ENCODE measurements around the gene TBC1D22A.

DNA sequence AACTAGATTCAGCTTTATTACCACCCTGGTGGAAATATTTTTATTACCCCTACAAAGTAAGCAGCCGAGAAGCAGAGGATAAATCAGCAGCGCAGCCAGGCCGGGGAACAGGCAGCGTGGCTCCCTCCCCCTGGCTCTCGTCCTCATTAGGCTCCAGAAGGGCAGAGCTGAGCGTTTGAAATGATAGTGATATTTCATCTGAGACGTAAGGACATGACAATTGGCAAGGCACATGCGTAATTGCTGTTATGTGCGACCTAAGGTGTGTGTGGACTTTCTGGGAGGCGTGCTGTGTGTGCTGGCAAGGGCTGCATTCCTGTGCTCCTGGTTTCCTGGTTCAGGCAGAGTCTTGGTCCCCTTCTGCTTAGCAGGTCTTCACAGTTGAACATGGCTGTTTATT, 247.8 kb downstream of the TBC1D22A start:
- TF ChIP-seq EZH2phosphoT487 (IDR thresholded peaks at IDR 0.05; ENCODE audit: unreplicated experiment) (no peak), EZH2 (IDR thresholded peaks at IDR 0.05; ENCODE audit: low read depth, unreplicated experiment) (no peak), POLR2AphosphoS5 (IDR thresholded peaks at IDR 0.05; ENCODE audit: low read depth) (no peak), CREB1 (CRISPR knock-in tag; IDR thresholded peaks at IDR 0.05; ENCODE audit: low read depth) (no peak), NANOG (IDR thresholded peaks at IDR 0.05; ENCODE audit: borderline replicate concordance) (no peak)
- TF ChIP-seq, protein P1, sequence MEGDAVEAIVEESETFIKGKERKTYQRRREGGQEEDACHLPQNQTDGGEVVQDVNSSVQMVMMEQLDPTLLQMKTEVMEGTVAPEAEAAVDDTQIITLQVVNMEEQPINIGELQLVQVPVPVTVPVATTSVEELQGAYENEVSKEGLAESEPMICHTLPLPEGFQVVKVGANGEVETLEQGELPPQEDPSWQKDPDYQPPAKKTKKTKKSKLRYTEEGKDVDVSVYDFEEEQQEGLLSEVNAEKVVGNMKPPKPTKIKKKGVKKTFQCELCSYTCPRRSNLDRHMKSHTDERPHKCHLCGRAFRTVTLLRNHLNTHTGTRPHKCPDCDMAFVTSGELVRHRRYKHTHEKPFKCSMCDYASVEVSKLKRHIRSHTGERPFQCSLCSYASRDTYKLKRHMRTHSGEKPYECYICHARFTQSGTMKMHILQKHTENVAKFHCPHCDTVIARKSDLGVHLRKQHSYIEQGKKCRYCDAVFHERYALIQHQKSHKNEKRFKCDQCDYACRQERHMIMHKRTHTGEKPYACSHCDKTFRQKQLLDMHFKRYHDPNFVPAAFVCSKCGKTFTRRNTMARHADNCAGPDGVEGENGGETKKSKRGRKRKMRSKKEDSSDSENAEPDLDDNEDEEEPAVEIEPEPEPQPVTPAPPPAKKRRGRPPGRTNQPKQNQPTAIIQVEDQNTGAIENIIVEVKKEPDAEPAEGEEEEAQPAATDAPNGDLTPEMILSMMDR (conservative IDR thresholded peaks at IDR 0.05; ENCODE audit: low read depth in 2 of 2), result no peak
- TF ChIP-seq, protein P2, sequence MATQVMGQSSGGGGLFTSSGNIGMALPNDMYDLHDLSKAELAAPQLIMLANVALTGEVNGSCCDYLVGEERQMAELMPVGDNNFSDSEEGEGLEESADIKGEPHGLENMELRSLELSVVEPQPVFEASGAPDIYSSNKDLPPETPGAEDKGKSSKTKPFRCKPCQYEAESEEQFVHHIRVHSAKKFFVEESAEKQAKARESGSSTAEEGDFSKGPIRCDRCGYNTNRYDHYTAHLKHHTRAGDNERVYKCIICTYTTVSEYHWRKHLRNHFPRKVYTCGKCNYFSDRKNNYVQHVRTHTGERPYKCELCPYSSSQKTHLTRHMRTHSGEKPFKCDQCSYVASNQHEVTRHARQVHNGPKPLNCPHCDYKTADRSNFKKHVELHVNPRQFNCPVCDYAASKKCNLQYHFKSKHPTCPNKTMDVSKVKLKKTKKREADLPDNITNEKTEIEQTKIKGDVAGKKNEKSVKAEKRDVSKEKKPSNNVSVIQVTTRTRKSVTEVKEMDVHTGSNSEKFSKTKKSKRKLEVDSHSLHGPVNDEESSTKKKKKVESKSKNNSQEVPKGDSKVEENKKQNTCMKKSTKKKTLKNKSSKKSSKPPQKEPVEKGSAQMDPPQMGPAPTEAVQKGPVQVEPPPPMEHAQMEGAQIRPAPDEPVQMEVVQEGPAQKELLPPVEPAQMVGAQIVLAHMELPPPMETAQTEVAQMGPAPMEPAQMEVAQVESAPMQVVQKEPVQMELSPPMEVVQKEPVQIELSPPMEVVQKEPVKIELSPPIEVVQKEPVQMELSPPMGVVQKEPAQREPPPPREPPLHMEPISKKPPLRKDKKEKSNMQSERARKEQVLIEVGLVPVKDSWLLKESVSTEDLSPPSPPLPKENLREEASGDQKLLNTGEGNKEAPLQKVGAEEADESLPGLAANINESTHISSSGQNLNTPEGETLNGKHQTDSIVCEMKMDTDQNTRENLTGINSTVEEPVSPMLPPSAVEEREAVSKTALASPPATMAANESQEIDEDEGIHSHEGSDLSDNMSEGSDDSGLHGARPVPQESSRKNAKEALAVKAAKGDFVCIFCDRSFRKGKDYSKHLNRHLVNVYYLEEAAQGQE (IDR thresholded peaks at IDR 0.05; ENCODE audit: unreplicated experiment), result no peak
